ENCODE measurements around the gene RNGTT. TPM values are rescaled to one million over a fixed set of nuclear protein-coding genes. Genes with fewer than 3 reads are reported as not detected.

The RNGTT gene
- total and polyA plus RNA-seq, 12 donors, result 3.1 to 10.9 (median 8.6) TPM

DNA sequence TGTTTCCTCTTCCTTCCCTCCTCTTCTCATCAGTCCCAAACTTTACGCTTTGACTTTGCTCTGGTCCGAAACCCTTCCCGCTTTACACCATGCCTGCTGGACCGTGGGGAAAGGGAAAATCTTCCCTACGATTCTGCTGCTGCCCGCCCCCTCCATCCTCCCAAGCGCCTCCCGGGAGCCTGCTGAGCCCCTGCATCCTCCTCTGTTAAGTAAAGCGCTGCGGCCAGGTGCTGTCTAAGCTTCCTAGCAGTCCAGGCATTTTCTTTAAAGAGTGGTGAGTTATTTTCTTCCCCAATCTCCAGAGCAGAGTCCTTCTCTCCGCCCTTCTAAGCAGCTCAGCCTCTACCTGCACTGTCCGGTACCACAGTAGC is 376.3 kb downstream of the RNGTT start:
- peak in 1 of 8 donors; percentile 16 for ATAC-seq

DNA sequence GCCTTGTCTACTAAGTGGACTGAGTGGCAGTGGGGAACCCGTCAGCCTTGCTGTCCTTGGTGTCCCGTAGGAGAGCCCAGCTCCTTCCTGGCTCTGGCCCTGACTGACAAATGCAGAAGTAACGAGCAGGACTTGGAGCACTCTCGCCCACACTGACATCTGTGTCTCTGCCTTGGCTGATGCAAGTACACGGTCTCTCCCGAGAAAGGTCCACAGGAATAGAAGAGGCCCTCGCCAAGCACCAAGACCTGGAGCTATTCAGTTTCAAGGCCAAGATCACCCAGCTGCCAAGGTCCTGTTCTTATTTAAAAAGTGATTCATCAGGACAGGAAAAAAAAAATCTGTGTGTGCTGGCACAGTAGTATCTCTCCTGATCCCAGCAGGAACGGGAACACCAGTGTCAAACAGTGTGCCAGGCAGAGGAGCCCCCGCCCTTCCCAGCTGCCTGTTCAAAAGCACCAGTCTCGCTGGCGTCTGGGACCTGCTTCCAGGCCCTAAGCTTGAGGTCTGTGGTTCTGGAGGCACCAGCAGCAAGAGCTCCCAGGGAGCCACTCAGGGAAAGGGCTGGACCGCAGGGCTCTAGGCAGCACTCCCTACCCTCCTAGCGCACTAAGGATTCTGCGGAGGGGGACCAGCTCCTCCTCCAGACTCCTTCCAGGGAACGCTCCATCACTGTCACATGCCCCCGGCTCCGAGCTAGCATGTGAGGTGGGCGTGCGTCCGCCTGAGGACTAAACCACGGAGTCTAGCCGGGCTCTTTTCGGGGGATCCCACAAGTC is 376.9 kb downstream of the RNGTT start:
- WGBS, 2 donors, result 67 to 68% methylated on average over 23 of the region's 23 CpGs
- no peak for TF ChIP-seq CTCF (IDR thresholded peaks at IDR 0.05)
- DNase-seq (no peak), ATAC-seq (peak in 4 of 8 donors; percentile 21 to 53 (median 40))
- intact Hi-C loops (cut with DNase I), result no loop called here
- H3K4me3 ChIP-seq, result no peak overlapping the region
- H3K4me1 ChIP-seq, result peaks cover 0 to 3% (median 0%) of the 10 kb centered on the region in 9 donors
- H3K9me3 ChIP-seq, result peaks cover 0 to 22% (median 4%) of the 10 kb centered on the region in 11 donors
- no peak overlapping the region for H3K27ac ChIP-seq
- H3K36me3 ChIP-seq, result no peaks in the 10 kb centered on the region
- H3K27me3 ChIP-seq, result peaks cover 0 to 19% (median 0%) of the 10 kb centered on the region in 7 donors

More for the DNA sequence above, 376.3 kb downstream of the RNGTT start:
- whole genome bisulfite sequencing, 2 donors, result 61 to 62% methylated on average over 12 of the region's 12 CpGs
- peaks cover 0 to 19% (median 0%) of the 10 kb centered on the region in 7 donors for H3K27me3 ChIP-seq
- DNase-seq, result no peak
- H3K4me3 ChIP-seq, result no peak overlapping the region
- H3K27ac ChIP-seq, result no peak overlapping the region
- H3K36me3 ChIP-seq, result no peaks in the 10 kb centered on the region
- intact Hi-C loops (cut with DNase I), result no loop called here
- H3K9me3 ChIP-seq, result peaks cover 0 to 16% (median under 1%) of the 10 kb centered on the region in 11 donors
- no peak for TF ChIP-seq CTCF (IDR thresholded peaks at IDR 0.05)
- H3K4me1 ChIP-seq, result peaks cover 0 to 3% (median 0%) of the 10 kb centered on the region in 9 donors

GRCh38 chr6:88585276-88585692 is 378.1 kb downstream of the RNGTT start:
- 57 to 59% methylated on average over 9 of the region's 9 CpGs for WGBS, 2 donors
- no peak for DNase-seq
- H3K4me3 ChIP-seq, result no peak overlapping the region
- peaks cover 0 to 24% (median 4%) of the 10 kb centered on the region in 11 donors for H3K9me3 ChIP-seq
- intact Hi-C loops (cut with DNase I), result no loop called here
- H3K36me3 ChIP-seq, result no peaks in the 10 kb centered on the region
- H3K4me1 ChIP-seq, result peaks cover 0 to 3% (median 0%) of the 10 kb centered on the region in 9 donors
- H3K27me3 ChIP-seq, result peaks cover 0 to 19% (median 0%) of the 10 kb centered on the region in 7 donors
- no peak for TF ChIP-seq CTCF (IDR thresholded peaks at IDR 0.05)
- H3K27ac ChIP-seq, result no peak overlapping the region
- ATAC-seq, result no peak

- peaks cover 0 to 3% (median 0%) of the 10 kb centered on the region in 9 donors for H3K4me1 ChIP-seq
- ATAC-seq, result no peak
Observed at GRCh38 chr6:88584581-88585275, 378.7 kb downstream of the RNGTT start.

More at GRCh38 chr6:88584581-88585275, 378.7 kb downstream of the RNGTT start:
- DNase-seq, result no peak
- H3K36me3 ChIP-seq, result no peaks in the 10 kb centered on the region
- WGBS, 2 donors, result 68 to 70% methylated on average over 10 of the region's 10 CpGs
- H3K27me3 ChIP-seq, result peaks cover 0 to 19% (median 0%) of the 10 kb centered on the region in 7 donors
- TF ChIP-seq CTCF (IDR thresholded peaks at IDR 0.05), result no peak
- intact Hi-C loops (cut with DNase I), result no loop called here
- H3K27ac ChIP-seq, result no peak overlapping the region
- H3K9me3 ChIP-seq, result peaks cover 0 to 24% (median 4%) of the 10 kb centered on the region in 11 donors
- H3K4me3 ChIP-seq, result no peak overlapping the region

Measured in heart right ventricle (tissue), 16 donors.